Ureter (tissue), 1 donor: ENCODE data around the gene CTNNA2. TPM values are rescaled to one million over a fixed set of nuclear protein-coding genes. Genes with fewer than 3 reads are reported as not detected.
"Not testable (repeated sequence)": the region's sequence is repeated elsewhere in the genome, so short reads cannot be mapped to it uniquely, and the experiment has no call there.

Experiments used
- DNase-seq: peaks from one replicate; pipeline ENCODE4 v3.0.0-alpha.2; 2020; ENCODE audit warnings: low spot score
- total RNA-seq: library from RNA; stranded (reverse); gene quantifications from one replicate; pipeline ENCODE4 v1.2.4, GENCODE V29; 2023
- donor health status: DM: yes; HTN: yes; CAD: no.

CTNNA2 gene
- total RNA-seq, 1 donor from 2014 or later = not detected

DNA sequence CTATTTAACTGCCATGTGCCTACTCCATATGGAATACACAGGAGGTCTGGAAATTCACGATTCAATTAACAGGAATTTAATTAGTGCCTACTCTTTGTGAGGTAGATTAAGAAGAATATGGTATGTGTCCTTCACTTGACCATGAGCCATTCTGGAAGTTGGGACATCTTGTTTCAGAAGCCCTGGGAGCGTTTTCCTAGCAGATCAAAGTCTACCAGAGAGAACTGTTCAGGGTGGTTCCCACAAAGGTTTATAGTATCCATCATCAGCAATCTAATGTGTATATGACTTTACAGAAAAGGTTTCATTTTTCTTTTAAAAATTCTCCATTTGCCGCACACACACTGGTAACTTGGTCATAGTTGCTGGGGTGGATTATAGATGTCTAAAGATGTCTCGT, 632.6 kb downstream of the CTNNA2 start:
- DNase-seq = no peak

DNA sequence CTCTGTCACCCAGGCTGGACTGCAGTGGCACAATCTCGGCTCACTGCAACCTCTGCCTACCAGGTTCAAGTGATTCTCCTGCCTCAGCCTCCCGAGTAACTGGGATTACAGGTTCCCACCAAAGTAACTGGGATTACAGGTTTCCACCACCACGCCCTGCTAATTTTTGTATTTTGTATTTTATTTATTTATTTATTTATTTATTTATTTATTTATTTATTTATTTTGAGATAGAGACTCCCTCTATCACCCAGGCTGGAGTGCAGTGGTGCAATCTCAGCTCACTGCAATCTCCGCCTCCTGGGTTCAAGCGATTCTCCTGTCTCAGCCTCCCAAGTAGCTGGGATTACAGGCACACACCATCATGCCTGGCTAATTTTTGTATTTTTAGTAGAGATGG, 633.9 kb downstream of the CTNNA2 start:
- not testable (repeated sequence) for DNase-seq

DNA sequence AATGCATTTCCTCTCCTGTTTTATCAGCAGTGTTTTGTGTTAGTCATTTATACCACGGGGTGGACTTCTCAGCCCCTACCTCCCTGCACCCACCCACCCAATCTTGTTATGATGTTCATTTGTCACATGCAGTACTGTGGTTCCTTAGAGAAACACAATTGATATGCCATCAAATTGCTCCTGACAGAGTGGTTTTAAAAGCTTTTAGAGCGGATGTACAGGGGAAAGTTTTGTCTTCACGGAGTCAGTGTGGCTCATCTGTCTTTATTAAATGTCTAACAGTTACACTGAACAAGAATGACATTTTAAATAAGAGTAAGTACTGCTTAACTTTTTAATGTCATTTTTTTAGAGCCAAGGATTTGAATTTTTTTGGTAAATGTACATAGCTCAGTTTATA, 634.8 kb downstream of the CTNNA2 start:
- DNase-seq = no peak

DNA sequence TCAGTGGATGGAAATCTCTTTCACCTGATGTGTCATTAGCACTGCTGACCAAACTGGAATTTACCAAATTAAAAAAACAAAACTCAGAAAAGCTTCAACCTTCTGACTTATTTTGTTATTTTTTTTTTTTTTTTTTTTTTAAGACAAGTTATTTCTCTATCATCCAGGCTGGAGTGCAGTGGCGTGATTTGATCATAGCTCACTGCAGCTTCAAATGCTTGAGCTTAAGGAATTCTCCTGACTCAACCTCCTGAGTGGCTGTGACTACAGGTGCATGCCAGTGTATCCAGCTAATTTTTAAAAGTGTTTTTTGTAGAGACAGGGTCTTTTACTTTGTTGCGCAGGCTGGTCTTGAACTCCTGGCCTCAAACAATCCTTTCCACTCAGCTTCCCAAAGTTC, 636.1 kb downstream of the CTNNA2 start:
- DNase-seq = no peak

DNA sequence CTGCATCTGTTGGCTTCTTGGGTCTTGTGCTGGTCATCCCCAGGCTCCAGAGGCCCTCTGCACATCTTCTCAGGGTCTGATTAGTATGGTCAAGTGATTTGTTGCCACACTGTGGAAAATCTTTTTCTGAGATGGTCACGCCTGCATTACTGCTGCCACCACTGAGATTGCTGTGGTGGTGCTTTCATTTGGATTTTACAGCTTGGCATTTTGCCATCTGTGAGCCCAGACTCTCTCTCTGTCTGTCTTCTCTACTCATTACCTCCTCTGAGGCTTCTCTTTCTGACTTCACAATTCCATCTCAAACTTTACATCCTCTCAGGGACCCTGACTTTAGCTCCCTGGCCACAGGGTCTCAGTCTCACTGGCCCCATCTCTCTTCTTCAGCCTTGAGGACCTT, 637.1 kb downstream of the CTNNA2 start:
- no peak for DNase-seq

DNA sequence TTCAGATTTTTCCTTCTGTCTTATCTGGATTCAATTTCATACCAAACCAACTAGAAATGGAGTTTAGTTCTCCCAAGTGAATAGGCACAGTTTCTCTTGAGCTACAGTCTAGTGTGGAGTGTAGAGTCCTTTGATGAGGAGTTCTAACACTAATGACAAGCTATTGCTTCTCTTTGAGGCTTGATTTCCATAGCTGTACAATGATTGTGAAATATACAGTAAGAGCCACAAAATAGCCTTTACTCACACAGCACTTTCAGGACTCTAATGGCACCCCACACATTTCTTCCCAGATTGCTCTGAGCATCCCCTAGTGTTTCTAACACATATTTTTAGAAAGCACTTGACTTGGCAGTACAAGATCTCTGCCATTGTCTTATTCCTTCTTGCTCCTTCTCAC, 638.4 kb downstream of the CTNNA2 start:
- DNase-seq = no peak

DNA sequence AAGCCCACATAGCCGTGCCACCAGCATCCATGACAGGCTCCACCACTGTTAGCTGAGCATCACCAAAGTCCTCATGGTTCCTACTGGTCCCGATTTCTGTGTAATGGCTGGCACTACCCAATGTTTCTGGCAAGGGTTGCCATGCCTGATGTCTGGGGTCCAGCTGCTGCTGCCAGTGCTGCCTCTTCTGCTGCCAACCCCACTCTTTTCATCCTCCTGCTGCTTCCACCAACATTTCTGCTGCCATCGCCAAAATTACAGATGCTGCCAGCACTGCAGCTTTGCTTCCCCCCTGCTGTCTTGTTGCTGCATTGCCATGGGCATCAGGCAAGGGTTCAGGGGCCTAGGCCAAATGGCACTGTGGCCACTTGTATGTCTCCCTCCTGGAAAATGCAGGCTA, 638.8 kb downstream of the CTNNA2 start:
- no peak for DNase-seq

DNA sequence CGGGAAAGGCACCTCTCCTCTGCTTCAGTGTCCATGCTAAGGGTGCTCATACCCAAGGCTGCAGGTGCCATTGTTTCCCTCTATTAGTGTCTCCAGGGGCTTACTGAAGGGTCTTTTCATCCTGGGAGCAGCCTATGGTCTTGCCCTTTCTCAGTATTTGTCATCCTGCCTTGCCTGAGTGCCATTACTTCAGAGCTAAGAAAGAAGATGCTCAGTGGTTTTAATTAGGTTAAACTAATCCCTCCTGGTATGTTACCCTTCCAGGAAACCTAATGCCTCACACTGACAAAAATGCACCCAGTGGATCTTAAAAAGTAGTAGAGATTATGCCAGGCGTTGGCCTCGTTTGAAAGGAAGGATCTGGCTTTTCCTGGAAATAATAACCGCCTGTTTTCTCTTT, 640.3 kb downstream of the CTNNA2 start:
- no peak for DNase-seq

DNA sequence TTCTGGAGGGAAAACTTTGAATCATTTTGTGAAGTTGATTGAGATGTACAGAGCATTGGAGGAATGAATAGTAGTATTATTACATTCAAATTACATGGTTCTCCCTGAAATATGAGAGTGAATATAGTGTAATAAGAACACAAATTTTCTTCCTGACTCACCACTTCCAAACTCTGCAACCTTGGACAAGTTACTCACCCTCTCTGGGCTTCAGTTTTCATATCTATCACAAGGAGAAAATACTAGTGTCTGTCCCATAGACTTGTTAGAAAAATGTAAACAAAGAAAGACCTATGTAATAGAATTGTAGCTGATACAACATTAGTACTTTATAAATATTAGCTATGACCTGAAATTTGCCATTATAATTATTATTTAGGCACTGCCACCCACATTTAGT, 640.9 kb downstream of the CTNNA2 start:
- DNase-seq = no peak

DNA sequence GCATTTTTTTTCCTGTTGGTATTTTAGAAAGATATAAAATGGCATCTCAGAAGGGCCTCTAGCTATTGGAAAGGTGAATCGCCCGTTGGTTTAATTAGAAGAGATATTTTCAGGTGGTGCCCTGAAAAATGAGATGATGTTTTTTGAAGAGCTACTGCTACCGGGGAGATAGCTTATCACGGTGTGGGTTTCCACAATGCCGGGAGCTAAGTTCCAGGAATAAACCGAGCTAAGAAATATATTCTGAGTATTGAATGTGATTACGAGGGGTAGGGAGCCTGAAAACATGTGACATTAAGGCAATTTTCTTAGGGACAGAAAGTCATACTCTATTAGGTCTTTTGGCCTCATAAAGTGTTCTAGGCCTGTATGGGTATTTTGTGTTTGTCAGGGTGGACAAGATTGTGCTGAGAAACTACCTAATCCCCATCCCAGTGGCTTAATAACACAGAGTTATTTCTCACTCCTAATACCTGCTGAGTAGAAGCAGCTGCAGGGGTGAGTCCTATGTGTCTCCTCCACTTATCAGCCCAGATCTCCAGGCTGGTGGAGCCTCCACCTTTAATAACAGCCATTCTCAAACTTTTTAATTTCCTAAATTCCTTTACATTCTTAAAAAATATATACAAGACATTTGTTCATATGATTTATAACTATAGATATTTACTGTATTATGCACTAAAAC, 641.5 kb downstream of the CTNNA2 start:
- no peak for DNase-seq

DNA sequence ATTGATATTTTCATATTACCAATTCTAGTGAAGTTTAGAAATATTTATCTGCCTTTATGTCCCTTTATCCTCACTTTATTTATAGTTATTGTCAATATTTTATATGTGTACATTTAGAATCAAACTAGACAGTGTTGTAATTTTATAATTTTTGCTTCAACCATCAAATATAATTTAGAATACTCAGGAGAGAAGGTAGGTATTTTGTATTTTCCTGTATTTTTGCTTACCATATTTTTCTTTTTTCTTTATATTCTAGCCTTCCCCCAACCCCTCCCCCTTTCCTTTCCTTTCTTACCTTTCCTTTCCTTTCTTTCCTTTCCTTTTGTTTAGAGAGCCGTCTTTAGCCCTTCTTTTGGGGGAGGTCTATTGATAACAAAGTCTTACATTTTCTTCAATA, 651.5 kb downstream of the CTNNA2 start:
- no peak for DNase-seq

DNA sequence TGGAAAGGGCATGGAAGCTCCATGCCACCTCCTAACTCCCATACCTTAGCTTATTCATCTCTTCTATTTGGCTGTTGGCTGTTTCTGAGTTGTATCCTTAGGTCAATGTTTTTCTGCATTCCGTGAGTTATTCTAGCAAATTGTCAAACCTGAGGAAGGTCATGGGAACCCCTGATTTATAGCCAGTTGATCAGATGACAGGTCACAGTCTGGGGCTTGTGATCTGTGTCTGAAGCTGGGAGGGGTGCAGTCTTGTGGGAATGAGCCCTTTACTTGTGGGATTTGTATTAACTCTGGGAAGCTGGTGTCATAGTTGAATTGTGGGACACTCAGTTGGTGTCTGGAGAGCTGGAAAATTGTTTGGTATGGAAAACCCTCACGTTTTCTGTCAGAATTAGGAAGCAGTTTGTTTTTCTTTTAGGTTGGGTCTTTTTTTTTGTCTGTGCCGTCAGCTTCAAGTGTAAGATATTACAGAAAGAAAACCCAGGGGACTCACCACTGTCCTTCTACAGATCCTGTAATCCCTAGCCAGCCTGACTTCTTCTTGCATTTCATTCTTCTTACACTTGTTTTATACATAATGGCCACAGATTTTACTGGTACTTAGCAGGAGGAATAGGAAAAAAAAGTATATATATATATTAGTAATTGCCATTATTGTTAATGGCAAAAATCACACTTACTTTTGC, 653.8 kb downstream of the CTNNA2 start:
- no peak for DNase-seq

DNA sequence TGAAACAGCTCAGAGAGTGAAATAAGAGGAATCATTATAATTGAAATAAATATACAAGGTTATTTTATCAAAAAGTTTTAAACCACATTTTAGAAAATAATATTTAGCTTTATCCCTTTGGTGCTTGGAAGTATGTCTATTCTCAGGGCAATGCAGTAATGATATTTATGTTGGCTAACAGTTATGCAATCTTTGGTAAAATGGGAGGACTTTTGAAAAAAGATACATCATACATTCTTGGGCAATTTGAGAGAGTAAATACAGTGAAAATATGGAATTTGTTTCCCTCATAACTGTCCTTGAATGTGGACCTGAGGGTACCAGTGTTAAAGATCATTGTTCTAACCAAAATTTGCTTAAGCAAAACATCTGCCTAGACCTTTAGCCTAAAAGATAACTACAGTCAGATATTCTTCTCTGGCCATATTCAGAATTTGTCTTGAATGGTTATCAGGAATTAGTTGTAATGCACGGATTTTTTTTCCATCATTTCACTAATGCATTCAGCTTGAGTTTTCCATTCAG, 654.5 kb downstream of the CTNNA2 start:
- DNase-seq = no peak

DNA sequence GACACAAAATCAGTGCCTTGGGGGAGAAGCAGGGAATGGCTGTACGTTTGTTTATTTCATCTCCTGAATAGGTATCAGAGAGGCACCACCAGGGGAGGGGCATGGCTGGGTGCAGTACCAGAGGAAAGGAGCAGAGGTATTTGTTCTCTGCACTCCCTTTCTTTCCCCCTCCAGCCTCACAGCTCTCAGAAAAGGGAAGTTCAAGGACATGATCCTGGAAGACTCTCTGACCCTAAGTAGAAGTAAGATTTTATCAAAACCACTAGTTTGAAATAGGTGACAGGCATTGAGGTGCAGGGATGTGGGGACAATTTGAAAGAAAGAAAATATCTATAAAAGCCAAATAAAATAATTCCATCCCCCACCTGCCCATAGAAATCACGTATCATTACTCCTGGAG, 655.2 kb downstream of the CTNNA2 start:
- DNase-seq = no peak

DNA sequence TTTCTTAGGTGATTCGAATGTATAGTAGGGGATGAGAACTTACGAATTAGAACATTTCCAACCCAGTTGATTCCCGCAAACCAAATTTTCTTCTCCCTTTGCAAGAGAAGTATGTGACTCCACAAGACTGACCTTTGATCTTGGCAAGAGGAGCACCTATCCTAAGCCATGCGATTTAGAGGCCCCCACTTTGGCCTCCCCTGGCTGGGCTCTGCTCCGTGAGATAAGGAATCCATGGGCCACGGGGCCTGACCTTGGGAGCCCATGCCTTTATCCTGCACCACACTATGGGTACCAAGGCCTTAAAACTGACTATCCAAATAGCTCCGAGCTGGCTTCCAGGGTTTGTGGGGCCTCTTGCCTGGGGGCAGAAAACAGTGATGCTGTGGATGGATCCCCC, 656.0 kb downstream of the CTNNA2 start:
- DNase-seq = no peak

DNA sequence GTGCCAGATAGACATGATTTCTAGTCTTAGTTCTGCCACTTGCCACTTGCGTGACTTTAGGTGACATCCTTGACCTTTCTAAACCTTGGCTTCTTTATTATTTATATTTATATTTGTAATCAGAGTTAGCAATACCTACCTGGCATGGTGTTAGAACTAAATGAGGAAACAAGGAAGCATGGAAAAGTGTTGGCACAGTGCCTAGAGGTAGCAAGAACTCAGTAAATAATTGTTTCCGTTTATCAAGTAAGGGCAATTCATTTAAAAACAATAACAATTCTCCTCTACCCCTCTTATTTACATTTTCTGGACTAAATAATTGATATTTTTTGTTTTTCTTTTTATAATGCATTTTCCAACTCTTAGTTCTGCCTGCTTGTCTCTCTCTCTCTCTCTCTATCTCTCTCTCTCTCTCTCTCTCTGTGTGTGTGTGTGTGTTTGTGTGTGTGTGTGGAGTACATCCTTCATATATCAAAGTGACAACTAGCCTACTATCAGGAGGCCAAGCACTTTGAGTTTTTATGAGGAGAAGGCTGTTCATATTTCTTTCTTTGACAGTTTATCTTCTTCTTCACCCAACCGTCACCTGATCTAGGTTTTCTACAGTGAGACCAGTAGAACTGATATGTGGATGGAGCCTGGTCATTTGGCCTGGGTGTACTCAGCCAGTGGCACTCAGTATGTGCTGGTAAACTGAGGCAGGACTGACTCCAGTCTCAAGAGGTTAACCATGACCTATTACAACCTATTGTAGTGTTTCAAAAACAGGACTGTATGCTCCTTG, 657.2 kb downstream of the CTNNA2 start:
- no peak for DNase-seq

DNA sequence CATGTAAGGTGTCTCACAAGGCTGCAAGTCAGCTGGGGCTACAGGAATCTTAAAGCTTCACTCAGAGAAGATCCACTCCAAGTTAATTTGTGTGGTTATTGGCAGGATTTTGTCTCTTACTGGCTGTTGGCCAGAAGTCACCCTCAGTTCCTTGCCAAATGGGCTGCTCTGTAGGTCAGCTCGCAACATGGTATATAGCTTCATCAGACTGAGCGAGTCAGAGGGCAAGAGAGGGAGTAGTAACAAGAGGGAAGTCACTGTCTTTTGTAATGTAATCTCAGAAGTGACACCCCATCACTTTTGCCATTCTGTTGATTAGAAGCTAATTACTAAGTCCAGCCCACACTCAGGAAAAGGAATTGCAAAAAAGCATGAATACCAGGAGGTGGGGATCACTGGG, 672.2 kb downstream of the CTNNA2 start:
- DNase-seq = no peak

DNA sequence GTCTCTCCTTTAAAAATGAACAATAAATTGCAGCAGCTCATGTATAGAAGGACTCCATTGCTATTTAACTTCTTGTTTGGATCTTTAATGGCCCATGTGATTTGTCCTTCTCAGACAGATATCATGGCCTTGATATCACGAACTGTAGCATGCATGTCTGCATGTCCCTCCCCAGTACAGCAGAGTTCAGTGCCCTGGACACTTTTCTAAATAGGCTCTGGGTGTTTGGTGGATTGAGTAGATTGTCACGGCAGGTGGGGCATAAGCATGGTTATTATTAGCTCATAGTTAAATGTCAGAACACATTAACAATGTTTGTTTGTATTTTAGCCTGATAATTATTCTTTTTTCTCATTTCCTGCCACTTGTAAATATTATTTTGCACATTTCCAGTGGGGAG, 673.4 kb downstream of the CTNNA2 start:
- no peak for DNase-seq

DNA sequence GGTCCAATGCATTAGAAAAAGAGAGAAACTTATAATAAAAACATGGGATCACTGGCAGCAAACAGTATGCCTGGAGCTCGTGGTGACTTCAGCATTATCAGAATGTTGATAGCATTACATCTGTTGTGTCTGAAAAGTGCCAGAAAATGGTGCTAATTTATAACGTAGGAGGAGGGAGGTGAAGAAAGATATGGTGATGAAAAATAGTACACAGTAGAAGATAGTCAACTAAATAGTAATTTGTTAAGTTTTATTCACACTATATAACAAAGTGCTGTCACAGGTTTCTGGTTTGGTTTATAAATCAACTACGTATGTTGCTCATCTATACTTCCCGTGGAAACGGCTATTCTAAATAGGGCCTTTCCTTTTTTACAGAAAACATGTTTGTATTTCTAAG, 674.3 kb downstream of the CTNNA2 start:
- no peak for DNase-seq

DNA sequence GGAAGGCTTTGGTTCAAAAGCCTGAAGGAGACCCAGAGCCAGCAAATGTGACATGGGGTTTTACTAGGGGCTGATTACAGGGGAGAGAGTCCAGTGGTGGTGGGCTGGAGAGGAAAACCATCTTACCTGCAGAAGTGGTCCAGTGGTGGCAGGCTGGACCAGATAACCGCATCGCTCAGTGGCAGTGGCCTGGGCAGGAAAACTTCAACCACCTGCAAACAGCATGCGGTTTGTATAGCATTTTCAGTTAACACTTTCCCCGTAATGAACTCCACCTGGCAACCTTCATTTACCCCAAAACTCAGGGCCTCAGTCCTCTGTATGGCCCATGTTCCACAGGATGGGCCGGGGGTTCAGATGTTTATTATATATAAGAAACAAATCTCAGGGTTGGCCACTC, 677.3 kb downstream of the CTNNA2 start:
- no peak for DNase-seq

DNA sequence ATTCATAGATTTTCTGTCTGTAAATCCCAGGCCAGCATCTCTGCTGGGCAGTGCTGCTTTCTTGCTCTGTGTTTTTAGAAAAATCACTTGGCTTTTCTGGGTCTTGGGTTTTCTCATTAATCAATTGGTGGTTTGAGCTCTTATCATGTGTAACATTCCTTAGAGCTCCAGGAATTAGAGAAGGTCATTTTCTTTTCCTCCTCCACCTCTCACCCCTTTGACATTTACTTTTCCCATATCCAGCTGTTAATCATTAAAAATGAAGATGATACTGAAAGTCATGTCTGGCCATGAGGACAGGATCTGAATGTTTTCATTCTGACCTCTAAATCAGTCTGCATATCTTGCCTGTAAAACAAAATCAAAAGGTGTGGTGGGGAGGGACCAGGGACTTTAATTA, 680.7 kb downstream of the CTNNA2 start:
- DNase-seq = no peak

DNA sequence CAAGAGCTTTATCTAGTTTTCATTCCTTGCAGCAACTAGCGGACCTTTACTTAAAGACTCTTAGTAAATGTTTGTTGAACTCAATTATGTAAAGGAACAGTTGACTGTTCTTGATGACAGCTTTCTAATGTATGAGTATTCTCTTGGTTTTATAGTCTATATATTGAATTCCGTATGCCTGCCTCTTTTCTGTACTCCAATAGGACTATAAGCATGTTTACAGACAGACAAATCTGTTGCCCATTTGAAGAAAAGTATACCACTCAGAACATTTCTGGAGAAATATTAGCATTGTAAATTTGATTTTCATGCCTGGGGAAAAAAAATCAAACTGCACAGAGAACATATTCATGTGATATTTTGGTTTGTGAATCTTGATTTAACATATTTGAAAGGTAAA, 682.2 kb downstream of the CTNNA2 start:
- DNase-seq = no peak

DNA sequence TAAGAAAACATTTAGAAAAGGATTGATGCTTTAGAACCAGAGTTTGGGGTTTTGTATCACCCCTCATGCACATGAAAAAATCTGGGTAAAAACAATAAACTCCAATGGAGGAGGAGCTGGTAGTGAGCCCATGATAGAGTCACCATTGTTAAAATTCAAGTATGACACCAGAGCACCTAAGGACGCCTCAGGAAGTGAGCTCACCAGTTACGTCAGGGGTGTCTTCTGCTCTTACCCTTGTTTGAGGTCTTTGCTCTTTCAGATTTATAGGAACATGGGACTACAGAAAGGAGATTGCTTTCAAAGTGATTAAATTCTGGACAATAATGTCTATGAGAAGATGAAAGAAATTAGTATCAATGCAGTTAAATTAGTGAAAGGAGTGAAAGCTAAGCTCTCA, 685.2 kb downstream of the CTNNA2 start:
- DNase-seq = no peak
